Renal pelvis (tissue), 4 donors: Measurements from ENCODE around the gene CLIP1. TPM values are rescaled to one million over a fixed set of nuclear protein-coding genes. Genes with fewer than 3 reads are reported as not detected.
A peak's percentile ranks its signal among the peaks of the same experiment; 100 is the strongest.
"Not testable (repeated sequence)": the region's sequence is repeated elsewhere in the genome, so short reads cannot be mapped to it uniquely, and the experiment has no call there.

Experiments used
- DNase-seq: peaks from one replicate; pipeline ENCODE4 v3.0.0-alpha.2; 2013
- polyA plus RNA-seq, 3 donors: library from polyadenylated mRNA; unstranded; fragments of 120-200 nt; gene quantifications; one replicate each; pipeline ENCODE4 v1.2.1, GENCODE V29; 2013; ENCODE audit not compliant: insufficient read length in 3 of 3

The CLIP1 gene
- polyA plus RNA-seq, 3 donors = 35.9 to 44.5 (median 40.6) TPM

- not testable (repeated sequence) for DNase-seq
Observed at GRCh38 chr12:122260735-122261134, 161.7 kb downstream of the CLIP1 start.

- DNase-seq = not testable (repeated sequence)
Observed at GRCh38 chr12:122258939-122259338, 163.5 kb downstream of the CLIP1 start.

GRCh38 chr12:122258462-122258861, 164.0 kb downstream of the CLIP1 start:
- DNase-seq = not testable (repeated sequence)

- DNase-seq = no peak
Observed at GRCh38 chr12:122250536-122250935, 171.9 kb downstream of the CLIP1 start.

- no peak for DNase-seq
Observed at GRCh38 chr12:122250047-122250446, 172.4 kb downstream of the CLIP1 start.

GRCh38 chr12:122245553-122245952, 176.9 kb downstream of the CLIP1 start:
- no peak for DNase-seq

GRCh38 chr12:122244565-122245371, 177.7 kb downstream of the CLIP1 start:
- DNase-seq = no peak

- DNase-seq = no peak
Observed at GRCh38 chr12:122243965-122244364, 178.5 kb downstream of the CLIP1 start.

- DNase-seq = no peak
Observed at GRCh38 chr12:122238861-122239260, 183.6 kb downstream of the CLIP1 start.

- DNase-seq = no peak
Observed at GRCh38 chr12:122235741-122236140, 186.7 kb downstream of the CLIP1 start.

- DNase-seq = no peak
Observed at GRCh38 chr12:122232691-122233090, 189.8 kb downstream of the CLIP1 start.

- no peak for DNase-seq
Observed at GRCh38 chr12:122230798-122231197, 191.7 kb downstream of the CLIP1 start.

GRCh38 chr12:122228092-122228491, 194.4 kb downstream of the CLIP1 start:
- no peak for DNase-seq

GRCh38 chr12:122227341-122227740, 195.1 kb downstream of the CLIP1 start:
- no peak for DNase-seq

GRCh38 chr12:122226366-122227125, 195.9 kb downstream of the CLIP1 start:
- DNase-seq = no peak

GRCh38 chr12:122225683-122226365, 196.6 kb downstream of the CLIP1 start, which contains the start of gene DIABLO:
Gene DIABLO (minus strand): TSS chr12:122226052. CDS start chr12:122226014, 38 bp downstream.
- peak; percentile 100 for DNase-seq

Other genes with a start within 250 kb of the CLIP1 start
- gene IL31, start 248.4 kb downstream of the CLIP1 start, polyA plus RNA-seq = not detected
- 1 to 10 TPM; 4.8 to 8.7 (median 8.0) TPM for gene LRRC43, start 239.5 kb downstream of the CLIP1 start, polyA plus RNA-seq
- gene B3GNT4, start 219.0 kb downstream of the CLIP1 start, polyA plus RNA-seq = 1 to 10 TPM; 3.6 to 4.5 (median 4.2) TPM
- gene DIABLO, start 196.6 kb downstream of the CLIP1 start, polyA plus RNA-seq = 10 to 100 TPM; 65.1 to 74.3 (median 70.1) TPM
- gene VPS33A, start 156.2 kb downstream of the CLIP1 start, polyA plus RNA-seq = 10 to 100 TPM; 16.2 to 23.5 (median 18.2) TPM
- gene ZCCHC8, start 78.3 kb upstream of the CLIP1 start, polyA plus RNA-seq = 10 to 100 TPM; 34.3 to 50.3 (median 44.8) TPM
- 100 to 1,000 TPM; 193 to 238 (median 196) TPM for gene RSRC2, start 104.3 kb upstream of the CLIP1 start, polyA plus RNA-seq
- gene KNTC1, start 104.6 kb upstream of the CLIP1 start, polyA plus RNA-seq = 10 to 100 TPM; 31.8 to 58.3 (median 55.1) TPM